ENCODE measurements around the gene ST8SIA5.

GRCh38 chr18:46728219-46728930 lies 28.5 kb downstream of the ST8SIA5 start:
- no peak for TF ChIP-seq CTCF (IDR thresholded peaks at IDR 0.05; ENCODE audit: low read depth, low read length, poor library complexity, severe bottlenecking)
- no peak for TF ChIP-seq EZH2phosphoT487 (IDR thresholded peaks at IDR 0.05; ENCODE audit: borderline replicate concordance, low read length)
